NT2/D1 (cell line): ENCODE data around the gene ZNF787.

Source experiments
- SUZ12 ChIP-seq: IDR thresholded peaks from 2 replicates; pipeline ENCODE4 v1.6.1; 2011; ENCODE audit not compliant: insufficient read length, insufficient read depth; ENCODE audit errors: extremely low read depth
- YY1 ChIP-seq: IDR thresholded peaks from 2 replicates; pipeline ENCODE4 v1.6.1; 2011; ENCODE audit not compliant: insufficient read length, insufficient read depth

DNA sequence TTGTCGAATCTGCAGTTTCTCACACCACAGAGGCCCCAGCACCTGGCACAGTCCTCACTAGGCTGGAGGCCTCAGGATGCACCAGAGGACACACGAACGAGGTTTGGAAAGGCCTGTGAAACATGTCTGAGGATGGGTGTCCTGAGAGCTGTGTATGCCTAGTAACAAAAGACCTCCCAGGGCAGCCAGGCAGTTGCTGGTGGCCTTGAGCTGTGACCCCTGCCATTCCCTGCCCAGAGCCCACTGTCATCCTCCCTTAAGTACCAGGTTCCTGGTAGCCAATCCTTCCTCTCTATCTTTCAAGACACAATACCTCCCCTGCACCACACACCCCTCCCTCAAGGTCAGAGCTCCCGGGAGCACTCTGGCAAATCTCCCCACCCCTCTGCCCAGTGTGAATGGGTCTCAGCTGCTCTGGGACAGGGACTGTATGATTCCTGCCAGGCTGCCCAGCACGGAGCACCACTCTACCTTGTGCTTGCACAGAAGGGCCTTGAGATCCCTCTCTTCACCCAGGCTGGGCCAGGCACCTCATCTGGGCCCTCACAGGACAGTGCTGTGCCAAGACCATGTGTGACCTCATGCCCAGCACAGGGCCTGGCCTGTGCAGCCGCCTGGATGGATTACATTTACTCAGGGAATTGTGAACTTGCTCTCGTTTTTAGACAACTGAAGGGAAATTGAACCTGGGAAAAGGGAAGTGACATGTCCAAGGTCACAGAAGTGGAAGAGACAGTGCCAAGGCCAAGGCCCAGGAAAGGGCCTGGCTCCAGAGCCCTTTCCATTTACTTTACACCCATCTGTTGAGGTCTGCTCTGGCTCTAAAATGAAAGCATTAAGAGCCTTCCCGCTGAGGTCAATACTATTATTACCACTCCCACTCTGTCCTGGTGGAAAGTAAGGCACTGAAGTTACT is 2.2 kb downstream of the ZNF787 start:
- TF ChIP-seq SUZ12 (no peak), YY1 (no peak)
